ENCODE data around the gene PLEK.
"Not testable (repeated sequence)": the region's sequence is repeated elsewhere in the genome, so short reads cannot be mapped to it uniquely, and the experiment has no call there.

PLEK gene

GRCh38 chr2:68365087-68365486 lies at the start of gene PLEK:
PLEK (plus strand) TSS chr2:68365282; CDS start chr2:68365352, 70 bp downstream.
- no peak for DNase-seq

GRCh38 chr2:68316111-68316510 lies 49.0 kb upstream of the PLEK start:
- no peak for DNase-seq

- no peak for DNase-seq
These were observed 46.8 kb upstream of the PLEK start for GRCh38 chr2:68317971-68318913.

- no peak for DNase-seq
These were observed 46.1 kb upstream of the PLEK start for GRCh38 chr2:68318914-68319397.

GRCh38 chr2:68319398-68320117 lies 45.5 kb upstream of the PLEK start, which contains the start of gene CNRIP1:
CNRIP1 (minus strand) TSS chr2:68319949; CDS start chr2:68319400, 549 bp downstream.
- DNase-seq: peak; percentile 24

- DNase-seq: peak; percentile 4
These were observed 44.9 kb upstream of the PLEK start for GRCh38 chr2:68320118-68320641.

GRCh38 chr2:68325056-68325455 lies 40.0 kb upstream of the PLEK start:
- DNase-seq: no peak

GRCh38 chr2:68328901-68329300 lies 36.2 kb upstream of the PLEK start:
- DNase-seq: no peak

- DNase-seq: no peak
These were observed 34.4 kb upstream of the PLEK start for GRCh38 chr2:68330691-68331090.

- no peak for DNase-seq
These were observed 32.1 kb upstream of the PLEK start for GRCh38 chr2:68333009-68333408.

GRCh38 chr2:68333931-68334330 lies 31.2 kb upstream of the PLEK start:
- DNase-seq: no peak

GRCh38 chr2:68336192-68336591 lies 28.9 kb upstream of the PLEK start:
- DNase-seq: no peak

GRCh38 chr2:68340226-68341061 lies 24.6 kb upstream of the PLEK start:
- DNase-seq: no peak

GRCh38 chr2:68341062-68341329 lies 24.1 kb upstream of the PLEK start:
- DNase-seq: no peak

GRCh38 chr2:68341583-68341982 lies 23.5 kb upstream of the PLEK start:
- no peak for DNase-seq

- DNase-seq: no peak
These were observed 22.6 kb upstream of the PLEK start for GRCh38 chr2:68342470-68342869.

GRCh38 chr2:68344031-68344430 lies 21.1 kb upstream of the PLEK start:
- no peak for DNase-seq

- DNase-seq: peak; percentile 9
These were observed 19.8 kb upstream of the PLEK start for GRCh38 chr2:68345129-68345875.

- DNase-seq: not testable (repeated sequence)
These were observed 16.0 kb upstream of the PLEK start for GRCh38 chr2:68349091-68349490.

- DNase-seq: no peak
These were observed 13.1 kb upstream of the PLEK start for GRCh38 chr2:68351997-68352396.

- DNase-seq: no peak
These were observed 12.3 kb upstream of the PLEK start for GRCh38 chr2:68352651-68353391.

All from NCI-H1436 (cell line).